Superior temporal gyrus (tissue), 1 donor: ENCODE results near the gene DENND1A.

Source experiments
- DNase-seq: peaks from one replicate; pipeline ENCODE4 v3.0.0-alpha.2; 2016; ENCODE audit errors: extremely low spot score

DENND1A gene

DNA sequence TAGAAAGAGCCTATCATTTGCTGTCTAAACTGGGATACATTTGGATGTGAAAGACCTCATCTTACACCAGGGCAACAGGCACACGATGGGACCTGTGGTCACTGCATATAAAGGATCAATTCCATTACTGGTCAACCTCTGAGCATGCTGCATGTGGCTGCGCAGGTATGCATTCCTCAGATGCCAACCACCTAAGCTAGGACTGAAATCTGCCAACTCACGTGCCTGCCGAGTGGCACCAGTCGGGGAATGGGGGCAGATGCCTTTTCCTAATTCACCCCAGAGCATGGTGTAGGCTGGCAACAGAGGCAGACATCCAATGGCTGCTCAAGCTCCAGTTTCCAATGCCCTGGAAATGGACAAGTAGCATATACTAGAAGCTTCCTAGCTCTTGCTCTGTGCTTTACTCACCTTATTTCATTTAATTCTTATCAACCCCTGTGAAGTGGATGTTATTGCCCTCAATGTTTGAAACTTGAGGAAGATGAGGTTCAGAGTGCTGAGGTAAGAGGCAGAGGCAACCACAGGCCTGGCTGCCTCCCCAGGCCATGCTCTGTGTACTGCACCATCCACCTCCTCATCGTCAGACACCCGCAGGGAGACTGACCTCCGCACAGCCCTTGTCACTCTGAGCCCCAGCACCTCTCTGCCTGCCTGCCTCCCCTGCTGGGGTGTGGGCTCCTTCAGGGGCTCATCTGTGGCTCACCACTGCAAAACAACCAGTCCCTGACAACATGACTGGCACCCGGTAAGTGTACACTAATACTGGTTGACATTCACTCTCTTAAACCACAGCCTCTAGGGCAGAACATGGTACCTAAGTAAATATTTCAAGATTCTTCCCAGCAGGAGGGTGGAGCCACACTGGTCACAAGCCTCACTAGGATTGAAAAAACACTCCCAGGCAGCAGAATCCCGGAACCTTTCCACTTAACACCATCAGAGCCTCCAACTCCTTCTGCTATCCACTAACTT is 345.4 kb downstream of the DENND1A start:
- no peak for DNase-seq

DNA sequence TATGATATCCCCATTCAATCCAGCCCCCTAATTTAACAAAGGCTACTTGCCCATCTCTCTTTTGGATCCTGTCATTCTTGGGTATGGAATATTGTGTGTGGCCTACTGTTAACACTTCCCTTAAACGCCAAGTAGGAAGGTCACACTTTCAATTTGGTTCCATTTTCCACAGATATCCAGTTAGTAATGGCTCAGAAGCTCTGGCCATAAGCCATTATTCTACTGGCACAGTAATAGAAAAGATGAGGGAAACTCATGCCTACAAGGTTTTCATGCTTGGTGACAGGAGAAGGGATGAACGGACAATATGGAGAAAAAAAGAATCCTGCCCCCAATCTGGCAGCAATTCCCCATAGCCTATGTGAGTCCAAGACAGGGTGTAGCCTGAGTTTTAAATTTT is 346.3 kb downstream of the DENND1A start:
- no peak for DNase-seq

GRCh38 chr9:123571240-123571639 is 358.7 kb downstream of the DENND1A start:
- no peak for DNase-seq

DNA sequence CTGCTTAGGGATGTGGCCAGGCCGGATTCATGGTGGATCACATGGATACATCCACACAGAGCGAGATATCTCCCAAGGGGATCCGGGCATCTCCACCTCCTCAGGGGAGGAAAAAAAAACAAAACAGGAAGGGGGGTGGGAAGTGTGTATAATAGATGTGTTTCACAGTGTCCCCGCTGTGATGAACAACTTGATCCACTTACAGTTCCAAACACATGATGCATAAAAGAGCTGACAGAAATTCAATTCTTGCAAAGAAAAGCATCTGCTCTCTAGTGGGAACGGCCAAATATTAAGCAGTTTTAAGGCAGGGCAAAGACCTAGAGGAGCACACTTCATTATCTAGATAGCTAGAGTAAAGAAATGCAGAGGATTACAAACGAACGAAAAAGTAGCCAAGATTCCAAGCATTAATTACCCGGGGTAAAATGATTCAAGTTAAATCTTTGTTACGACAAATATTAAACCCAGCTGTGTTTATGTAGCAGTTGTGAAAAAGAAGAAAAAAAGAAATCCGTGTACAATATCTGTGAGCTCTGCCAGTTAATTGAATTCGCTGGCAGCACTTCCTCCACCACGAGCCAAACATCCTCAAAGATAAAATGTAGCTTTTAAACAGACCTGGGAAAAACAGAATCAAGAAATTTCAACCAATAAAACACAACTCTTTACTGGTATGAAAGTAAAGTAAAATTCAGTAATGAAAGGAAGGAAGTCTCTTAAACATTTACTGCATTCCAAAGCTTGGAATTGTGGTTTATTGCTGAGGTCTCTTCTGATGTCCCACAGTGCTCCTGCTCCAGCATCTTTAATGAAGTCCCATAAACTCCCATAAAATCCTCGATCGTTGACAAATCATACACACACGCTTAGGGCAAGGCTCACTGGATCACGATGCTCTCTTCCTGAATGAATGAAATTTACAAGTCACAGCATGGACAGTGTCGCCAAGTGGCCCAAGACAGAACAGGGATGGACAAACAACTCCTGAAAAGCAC is 360.9 kb downstream of the DENND1A start:
- no peak for DNase-seq

DNA sequence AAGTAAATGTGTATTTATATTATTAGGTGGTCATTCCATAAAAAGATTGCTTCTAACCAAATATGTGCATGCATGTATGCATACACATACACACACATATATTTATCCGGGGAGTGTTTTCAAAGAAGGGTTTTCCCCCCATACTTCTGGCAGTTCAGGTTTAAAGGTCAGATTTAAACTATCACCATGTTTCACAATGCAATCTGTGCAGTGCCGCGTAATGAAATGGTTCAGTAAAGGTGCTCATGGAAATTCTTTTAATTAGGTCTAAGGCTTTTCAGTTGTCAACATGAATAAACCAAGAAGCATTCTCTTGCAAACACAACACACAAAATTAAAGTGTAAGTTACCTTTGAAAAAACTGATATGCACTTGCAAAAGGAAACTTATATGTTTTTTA is 362.9 kb downstream of the DENND1A start:
- DNase-seq = no peak

DNA sequence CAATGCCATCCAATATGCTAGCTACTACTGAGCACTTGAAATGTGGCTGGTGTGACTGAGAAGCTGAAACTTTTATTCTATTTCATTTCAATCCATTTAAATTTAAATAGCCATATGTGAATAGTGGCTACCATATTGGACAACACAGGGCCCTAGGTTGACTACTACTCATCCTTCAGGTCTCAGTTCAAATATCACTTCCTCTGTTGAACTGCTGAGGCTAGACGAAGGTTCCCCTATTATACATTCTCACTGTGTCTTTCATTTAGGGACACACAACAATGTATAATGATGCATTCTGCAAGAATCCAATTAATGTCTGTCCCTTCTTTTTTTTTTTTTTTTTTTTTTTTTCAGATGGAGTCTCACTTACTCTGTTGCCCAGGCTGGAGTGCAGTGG is 365.3 kb downstream of the DENND1A start:
- DNase-seq = no peak

GRCh38 chr9:123562844-123563346 is 367.0 kb downstream of the DENND1A start:
- no peak for DNase-seq

GRCh38 chr9:123561046-123561445 is 368.9 kb downstream of the DENND1A start:
- no peak for DNase-seq

- no peak for DNase-seq
These were observed 373.2 kb downstream of the DENND1A start for GRCh38 chr9:123556464-123557435.

- DNase-seq = no peak
These were observed 374.3 kb downstream of the DENND1A start for GRCh38 chr9:123555646-123556045.

DNA sequence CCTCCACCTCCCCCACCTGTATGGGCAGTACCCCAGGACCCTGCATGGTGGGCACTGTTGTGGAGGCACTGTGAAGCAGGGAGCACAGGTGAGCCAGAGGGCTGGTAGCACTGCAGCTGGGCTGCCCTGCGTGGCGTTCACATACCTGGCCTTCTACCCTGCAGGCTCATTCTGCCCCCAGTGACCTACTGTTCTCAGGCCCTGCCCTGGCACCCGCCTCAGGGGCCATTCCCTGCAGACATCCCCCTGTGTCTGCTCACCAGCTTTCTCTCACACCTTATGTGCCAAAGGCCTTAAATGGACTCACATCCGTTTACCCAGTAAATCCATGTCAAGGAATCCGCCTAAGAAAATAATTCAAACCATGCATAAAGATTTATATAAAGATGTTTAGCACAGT is 377.4 kb downstream of the DENND1A start:
- no peak for DNase-seq

- no peak for DNase-seq
These were observed 378.2 kb downstream of the DENND1A start for GRCh38 chr9:123551734-123552133.

GRCh38 chr9:123550797-123551196 is 379.1 kb downstream of the DENND1A start:
- DNase-seq = no peak

GRCh38 chr9:123550012-123550411 is 379.9 kb downstream of the DENND1A start:
- no peak for DNase-seq

DNA sequence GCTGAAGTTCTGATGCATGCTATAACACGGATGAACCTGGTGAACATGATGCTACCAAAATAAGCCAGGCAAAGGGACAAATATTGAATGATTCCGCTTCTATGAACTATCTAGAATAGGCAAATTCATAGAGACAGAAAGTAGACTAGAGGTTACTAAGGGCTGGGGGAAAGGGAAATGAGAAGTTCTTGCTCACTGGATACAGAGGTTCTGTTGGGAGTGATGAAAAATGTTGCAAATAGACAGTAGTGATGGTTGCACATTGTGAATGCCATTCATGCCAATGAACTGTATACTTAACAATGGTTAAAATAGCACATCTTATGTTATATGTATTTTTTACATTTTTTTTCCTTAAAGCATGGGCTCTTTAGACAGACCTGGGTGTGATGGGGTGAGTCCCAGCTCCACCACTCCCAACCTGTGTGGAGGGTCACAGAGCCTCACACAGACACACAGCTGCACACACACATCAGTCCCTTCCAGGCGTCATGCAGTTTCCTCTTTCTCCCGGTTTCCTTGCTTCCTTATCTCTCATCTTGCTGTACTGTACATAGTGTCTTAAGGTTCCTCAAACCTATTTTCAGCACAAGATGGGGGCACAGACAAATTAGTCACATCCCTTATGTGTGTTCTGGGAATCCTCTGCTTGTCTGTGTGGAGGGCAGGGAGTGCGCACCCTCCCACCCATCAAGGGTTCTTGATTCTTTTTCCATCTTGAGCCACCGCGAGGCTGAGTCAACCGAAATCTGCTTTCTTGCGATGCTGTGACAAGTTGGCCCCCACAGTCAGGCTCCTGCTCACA is 381.0 kb downstream of the DENND1A start:
- DNase-seq = peak; percentile 43

DNA sequence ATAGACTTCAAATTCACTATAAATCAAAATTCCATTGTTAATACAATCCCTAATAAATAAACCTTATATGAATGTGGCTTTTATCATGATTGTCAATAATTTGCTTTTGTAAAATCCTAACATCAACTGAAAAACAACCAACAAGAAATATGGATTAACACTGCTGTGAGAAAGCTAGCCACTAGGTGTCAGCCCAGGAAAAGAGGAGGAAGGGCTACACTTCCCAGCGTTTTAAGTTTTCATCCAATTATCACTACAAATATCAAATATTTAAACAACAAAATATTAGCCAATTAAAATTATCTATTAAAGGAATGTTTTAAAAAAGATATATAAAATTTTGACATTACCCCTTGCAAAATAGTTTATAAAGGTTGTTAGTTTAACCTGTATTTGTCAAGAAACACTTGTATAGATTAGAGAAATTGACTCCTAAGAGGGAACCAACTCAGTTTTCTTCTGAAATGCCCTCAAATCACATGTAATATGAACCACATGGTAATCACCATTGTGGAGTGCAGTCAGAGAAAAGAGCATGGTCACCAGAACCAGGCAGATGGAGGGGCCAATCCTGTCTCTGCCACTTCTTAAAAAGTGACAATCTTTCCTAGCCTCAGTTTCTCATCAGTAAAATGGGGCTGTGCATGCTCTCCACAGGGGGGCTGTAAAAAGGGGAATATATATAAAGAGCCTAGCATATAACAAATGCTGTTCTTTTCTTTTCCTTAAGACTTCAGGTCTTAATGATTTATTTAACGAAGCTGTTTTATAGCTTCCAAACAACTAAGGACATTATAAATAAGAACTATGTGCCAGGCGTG is 385.7 kb downstream of the DENND1A start:
- peak; percentile 82 for DNase-seq

- no peak for DNase-seq
These were observed 386.4 kb downstream of the DENND1A start for GRCh38 chr9:123543492-123543891.

DNA sequence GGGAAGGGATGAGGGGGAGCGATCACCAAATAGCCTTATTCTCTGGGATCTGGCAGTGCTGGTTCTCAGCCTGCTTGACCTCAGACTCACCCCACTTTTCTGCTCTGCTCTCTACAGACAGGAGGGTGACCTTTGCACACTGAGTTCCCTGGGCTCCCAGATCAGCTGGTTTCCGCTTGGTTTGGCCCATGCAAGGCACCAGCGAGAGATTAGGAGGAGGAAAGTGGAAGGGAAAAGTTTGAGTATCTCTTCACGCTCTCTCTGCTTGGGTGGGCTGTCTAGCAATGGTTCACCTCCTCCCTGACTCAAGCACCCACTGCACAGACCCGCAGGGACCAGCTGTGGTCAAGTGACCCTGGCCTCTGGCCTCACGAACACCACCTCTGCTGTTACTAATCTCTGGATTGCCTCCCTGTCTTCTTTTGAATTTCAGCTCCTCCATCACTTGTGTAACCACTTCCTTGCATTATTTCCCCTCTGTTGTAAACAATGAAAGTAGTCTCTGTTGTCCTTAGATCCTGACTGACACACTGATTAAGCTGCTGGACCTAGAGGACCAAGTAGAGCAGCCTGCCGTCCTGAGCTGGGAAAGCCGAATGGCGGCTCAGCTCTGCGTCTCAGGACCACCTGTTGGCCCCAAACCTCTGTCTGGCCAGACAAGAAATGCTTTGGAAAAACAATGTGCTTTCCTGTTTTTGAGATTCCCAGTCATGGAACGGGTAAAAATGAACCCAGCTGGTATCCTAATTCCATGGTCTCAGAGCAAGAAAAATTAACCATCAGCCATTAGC is 387.3 kb downstream of the DENND1A start:
- no peak for DNase-seq
